GM12892 (cell line): ENCODE data around the gene CDKL1.

Experiments
- POLR2A ChIP-seq: IDR thresholded peaks from 2 replicates; pipeline ENCODE4 v1.6.1; 2011; ENCODE audit warnings: low read depth, low read length, control low read depth
- POLR2AphosphoS5 ChIP-seq: IDR thresholded peaks from 2 replicates; pipeline ENCODE4 v1.6.1; 2011; ENCODE audit warnings: low read depth, low read length, control low read depth
- TAF1 ChIP-seq: IDR thresholded peaks from 2 replicates; pipeline ENCODE4 v1.6.1; 2011; ENCODE audit warnings: low read depth, mild to moderate bottlenecking, control low read depth, low read length, borderline replicate concordance

GRCh38 chr14:50344116-50344775, 52.4 kb downstream of the CDKL1 start:
- TF ChIP-seq POLR2A (no peak), POLR2AphosphoS5 (no peak), TAF1 (no peak)
